Stimulated activated CD4-positive, alpha-beta T cell treated with anti-CD3 and anti-CD28 coated beads, Interleukin-15, amount 100 ng/mL, for 24 hours (primary cell): Measurements from ENCODE around the gene CNNM3.

ENCODE experiments used
- DNase-seq: peaks from one replicate; pipeline ENCODE4 v3.0.0-alpha.2; 2020

The CNNM3 gene

DNA sequence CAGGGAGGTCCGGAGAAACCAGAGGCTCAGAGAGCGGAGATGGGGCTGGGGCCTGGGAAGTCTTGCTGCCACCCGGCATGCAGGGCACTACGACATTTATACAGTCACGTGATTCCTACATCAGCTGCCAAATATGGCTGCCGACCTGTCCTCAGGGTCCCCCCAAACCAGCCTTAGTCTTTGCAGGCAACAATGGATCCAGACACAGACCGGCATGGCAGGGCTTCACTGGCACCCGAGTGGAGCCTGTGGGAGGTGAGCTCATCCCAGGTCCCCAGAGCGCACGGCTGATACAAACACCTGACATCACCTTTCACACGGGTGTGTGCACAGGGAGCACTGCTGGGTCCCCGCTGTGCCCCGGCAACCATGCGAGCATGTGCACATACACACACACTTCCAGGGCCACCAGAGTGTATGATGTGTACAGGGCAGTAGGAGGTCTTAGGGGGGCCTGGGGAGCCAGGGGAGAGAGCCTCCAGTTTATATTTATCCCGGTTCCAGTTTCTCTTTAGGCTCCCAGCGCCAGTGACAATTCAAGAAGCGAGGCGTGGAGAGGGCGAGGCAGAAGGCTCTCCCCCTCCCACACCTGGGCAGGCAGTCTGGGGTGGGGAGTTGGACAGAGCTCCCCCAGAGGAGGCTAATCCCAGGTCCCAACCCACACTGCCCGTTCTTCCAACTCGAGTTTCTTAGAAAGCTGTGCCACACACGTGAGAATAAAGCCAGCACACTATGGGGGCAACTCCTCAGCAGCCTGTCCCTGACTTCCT lies 51.1 kb downstream of the CNNM3 start:
- DNase-seq = no peak

DNA sequence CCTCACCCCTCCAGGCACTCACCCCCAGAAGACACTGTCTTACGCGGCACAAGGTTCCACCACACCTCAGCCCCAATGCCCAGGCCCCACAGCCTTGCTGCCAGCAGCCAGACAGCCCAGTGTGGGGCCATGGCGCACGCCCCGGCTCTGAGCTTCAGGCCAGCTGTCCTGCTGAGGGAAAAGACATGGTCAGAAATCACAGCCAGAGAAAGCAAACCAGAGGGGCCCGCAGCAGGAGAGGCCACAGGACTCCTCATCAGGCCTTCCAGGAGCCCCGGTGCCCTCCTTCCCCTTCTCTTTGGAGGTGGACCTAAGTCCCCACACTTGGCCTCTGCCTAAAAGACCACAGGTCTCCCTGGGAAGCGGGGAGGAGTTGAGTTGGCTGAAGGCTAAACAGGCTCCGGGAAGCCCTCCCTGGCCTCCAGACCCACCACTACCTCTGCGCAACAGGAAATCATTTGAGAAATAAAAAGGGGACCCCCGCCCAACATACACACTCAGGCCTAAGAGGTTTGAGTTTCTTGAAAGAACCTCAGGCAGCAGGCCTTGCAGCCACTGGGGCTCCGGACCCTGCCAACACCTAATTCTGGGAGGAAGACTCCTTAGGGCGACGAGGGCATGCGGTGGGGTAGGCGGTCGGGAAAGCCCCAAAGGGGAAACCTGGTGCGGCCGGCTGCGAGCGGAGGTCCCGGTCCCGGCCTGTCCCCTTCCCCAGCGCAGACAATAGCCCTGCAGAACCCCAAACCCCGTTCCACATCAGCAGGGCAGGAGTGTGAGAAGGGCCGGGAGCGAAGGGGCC lies 51.9 kb downstream of the CNNM3 start:
- no peak for DNase-seq

GRCh38 chr2:96868555-96869280 lies 52.6 kb downstream of the CNNM3 start:
- peak; percentile 83 for DNase-seq

DNA sequence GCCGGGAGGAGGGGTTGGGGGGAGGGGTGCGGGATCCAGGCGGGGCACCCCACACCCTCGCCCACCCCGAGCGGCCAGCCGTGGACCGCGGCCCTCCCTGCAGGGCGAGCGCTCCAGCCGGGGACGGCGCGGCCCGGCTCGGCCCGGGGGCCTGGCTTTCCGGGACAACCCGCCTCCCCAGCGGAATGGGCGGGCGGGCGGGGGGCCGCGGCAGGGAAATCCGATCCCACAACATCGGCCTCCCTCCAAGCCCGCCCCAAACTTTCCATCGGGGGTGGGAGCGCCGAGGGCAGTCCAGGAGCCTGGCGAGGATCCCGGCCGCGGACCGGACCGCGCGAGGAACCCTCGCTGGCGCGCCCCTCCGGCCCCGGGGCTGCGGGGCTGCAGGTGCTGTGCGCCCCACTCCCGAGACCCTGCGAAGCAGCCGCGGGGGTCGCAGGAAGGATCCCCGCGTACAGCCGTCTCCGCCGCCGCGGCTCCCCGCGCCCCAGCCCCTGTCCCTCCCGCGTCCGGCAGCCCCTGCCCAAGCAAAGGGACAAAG lies 53.3 kb downstream of the CNNM3 start:
- DNase-seq = no peak

GRCh38 chr2:96869822-96870625 lies 54.0 kb downstream of the CNNM3 start, which contains the start of gene SEMA4C:
Gene SEMA4C (minus strand): TSS chr2:96870080. CDS start chr2:96867886, 2,194 bp downstream.
- peak; percentile 57 for DNase-seq

GRCh38 chr2:96870626-96871255 lies 54.7 kb downstream of the CNNM3 start:
- peak; percentile 67 for DNase-seq

- DNase-seq = no peak
Measured at GRCh38 chr2:96872591-96873349, 56.7 kb downstream of the CNNM3 start.

DNA sequence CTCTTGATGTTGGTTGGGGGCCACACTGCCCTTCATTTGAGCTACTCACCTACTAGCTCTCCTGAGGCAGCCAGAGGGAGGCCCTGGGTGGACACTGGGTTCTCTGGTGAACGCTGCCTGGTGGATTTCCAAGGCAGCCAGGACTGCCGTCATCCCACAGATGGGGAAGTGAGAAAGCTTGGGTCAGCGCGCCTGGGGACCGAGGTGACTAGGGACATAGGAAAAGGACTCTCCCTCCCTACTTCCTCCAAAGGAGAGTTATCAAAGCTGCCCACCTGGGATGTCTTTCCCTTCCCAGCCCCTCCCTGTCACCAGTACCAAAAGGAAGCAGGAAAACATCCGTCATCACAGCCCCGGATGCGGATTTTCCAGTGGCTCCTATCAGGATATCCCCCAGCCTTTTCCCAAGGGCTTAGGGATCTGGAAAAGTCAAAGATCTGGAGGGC lies 57.6 kb downstream of the CNNM3 start:
- no peak for DNase-seq

GRCh38 chr2:96874198-96874831 lies 58.2 kb downstream of the CNNM3 start:
- peak; percentile 35 for DNase-seq

GRCh38 chr2:96875498-96876268 lies 59.6 kb downstream of the CNNM3 start:
- DNase-seq = no peak

- DNase-seq = no peak
Measured at GRCh38 chr2:96876269-96877041, 60.4 kb downstream of the CNNM3 start.

DNA sequence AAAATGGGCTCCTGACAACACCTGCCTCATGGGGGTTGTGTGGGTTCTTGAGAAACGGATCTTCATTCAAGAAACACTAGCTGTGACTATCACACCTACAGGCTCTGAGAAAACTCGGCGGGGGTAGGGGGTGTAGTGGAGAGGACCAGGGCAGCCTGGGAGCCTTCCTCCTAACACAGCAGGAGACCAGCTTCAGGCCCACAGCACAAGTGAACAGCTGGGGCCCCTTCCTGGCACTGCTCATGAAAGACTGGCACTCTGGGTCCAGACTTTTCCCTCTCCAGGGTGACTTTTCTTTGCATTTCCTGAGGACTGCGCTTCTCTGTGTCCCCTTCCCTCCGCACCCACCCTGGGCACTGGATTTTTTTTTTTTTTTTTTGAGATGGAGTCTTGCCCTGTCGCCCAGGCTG lies 61.0 kb downstream of the CNNM3 start:
- no peak for DNase-seq

DNA sequence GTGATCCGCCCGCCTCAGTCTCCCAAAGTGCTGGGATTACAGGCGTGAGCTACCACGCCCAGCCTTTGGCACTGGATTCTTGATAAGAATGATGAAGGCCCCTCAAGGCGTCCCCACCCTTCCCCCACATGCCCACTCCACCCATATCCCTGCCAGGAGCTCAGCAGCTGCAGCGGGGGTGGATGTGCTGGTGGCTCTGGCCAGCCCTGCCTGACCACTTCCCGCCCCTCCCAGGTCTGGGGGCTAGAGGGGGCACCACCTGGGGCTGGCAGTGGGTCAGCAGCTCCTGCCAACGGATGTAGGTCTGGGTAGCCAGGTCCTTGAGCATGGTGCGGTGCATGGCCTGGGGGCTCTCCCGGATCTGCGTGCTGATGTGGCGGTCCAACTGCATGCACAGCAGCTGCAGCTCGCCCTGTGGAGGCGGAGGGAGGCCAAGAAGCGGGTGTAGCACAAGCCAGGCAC lies 61.6 kb downstream of the CNNM3 start:
- no peak for DNase-seq

GRCh38 chr2:96878171-96878570 lies 62.1 kb downstream of the CNNM3 start:
- no peak for DNase-seq

DNA sequence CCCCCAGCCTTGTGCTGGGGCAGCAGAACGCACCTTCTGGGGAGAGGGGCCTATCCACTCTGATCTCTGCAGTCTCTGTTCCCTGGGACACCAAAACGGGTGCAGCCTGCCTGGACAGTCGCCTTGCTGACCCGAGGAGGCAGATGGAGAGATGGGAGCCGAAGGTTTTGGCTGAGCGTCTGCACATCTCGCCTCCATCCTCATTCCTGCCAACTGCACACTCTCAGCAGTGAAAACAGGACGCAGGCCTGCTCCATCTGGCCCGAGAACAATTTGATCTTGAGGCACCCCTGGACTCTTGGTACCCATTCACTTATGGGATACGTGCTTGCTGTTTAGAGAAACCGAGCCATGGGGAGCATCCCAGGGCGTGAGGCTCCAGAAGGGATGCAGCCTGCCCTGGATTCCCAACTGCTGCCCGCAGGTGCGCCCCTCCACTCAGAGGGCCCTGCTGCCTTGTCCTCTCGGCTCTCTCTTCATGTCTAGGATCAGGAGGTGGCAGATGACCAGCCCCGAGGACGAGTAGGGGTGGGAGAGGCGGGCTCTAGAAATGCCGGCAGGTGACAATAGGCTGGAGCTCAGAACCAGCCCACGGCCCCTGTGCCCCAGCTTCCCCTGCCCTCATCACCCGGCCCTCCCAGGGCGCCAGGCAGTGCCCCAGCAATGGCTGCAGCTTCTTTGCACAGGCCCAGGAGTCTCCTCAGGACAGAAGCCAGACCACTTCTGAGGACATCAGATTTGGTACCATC lies 62.9 kb downstream of the CNNM3 start:
- no peak for DNase-seq

GRCh38 chr2:96879545-96880040 lies 63.5 kb downstream of the CNNM3 start:
- no peak for DNase-seq

DNA sequence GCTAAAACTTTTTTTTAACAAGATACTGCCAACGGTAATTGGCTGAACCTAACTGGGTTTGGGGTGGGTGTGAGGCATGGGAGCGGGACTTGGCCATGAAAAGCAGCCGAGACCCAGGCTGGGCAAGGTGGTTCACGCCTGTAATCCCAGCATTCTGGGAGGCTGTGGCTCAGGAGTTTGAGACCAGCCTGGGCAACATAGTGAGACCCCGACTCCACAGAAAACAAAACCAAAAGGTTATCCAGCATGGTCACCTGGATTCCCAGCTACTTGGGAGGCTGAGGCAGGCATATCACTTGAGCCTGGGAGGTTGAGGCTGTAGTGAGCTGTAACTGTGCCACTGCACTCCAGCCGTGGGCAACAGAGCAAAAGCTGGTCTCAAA lies 64.8 kb downstream of the CNNM3 start:
- DNase-seq = no peak
